K562 (cell line): ENCODE measurements around the gene ZBTB32. TPM values are rescaled to one million over a fixed set of nuclear protein-coding genes. Genes with fewer than 3 reads are reported as not detected.

Experiments
- ATAC-seq: fragments of 200-7000 bp; cut with Tn5 transposase; 3 replicates; pipeline ENCODE4 v1.9.1; 2020; ENCODE audit warnings: moderate library complexity
- BruUV-seq: library from RNA; stranded (reverse); fragments of 400-500 nt; replicated peaks from 2 replicates; lab custom pipeline; 2021; lab: Mats Ljungman, UMichigan
- CTCF ChIA-PET: fragments of 300-600 bp; formaldehyde crosslinking; extraction: SDS; loops from one replicate; lab custom pipeline; 2021; ENCODE audit warnings: low intra/inter-chr PET ratio; lab: Yijun Ruan, JAX
- POLR2A ChIA-PET: fragments of 300-600, 350-650 bp; sonication (Branson Sonifier 250); formaldehyde crosslinking; extraction: SDS; loops from one replicate; lab custom pipeline; 2021; ENCODE audit warnings: antibody characterized with exemption, inconsistent platforms; lab: Yijun Ruan, JAX
- DNase-seq, 4 experiments: peaks; one replicate each; pipeline versions ENCODE4 v3.0.0 to v3.0.0-alpha.2; 2011 to 2018; ENCODE audit warnings: low spot score in 3 of 4, mixed read lengths in 3 of 4; ENCODE audit errors: extremely low read depth in 1 of 4
- FAIRE-seq: peaks from 2 replicates; lab custom pipeline; 2011; peaks lifted over from hg19 to GRCh38; lab: Jason Lieb, UNC
- H2AFZ ChIP-seq: 2 replicates; pipeline ENCODE4 v1.6.0; 2011; ENCODE audit warnings: low read depth, low read length, control low read depth, inconsistent platforms
- H3K27ac ChIP-seq: fragments of 200-600 bp; 3 replicates; pipeline ENCODE4 v1.8.0; 2011; ENCODE audit warnings: low read depth, mild to moderate bottlenecking, control low read depth, inconsistent platforms, low read length, moderate library complexity, mixed read lengths; ENCODE audit errors: extremely low read depth
- H3K27me3 ChIP-seq, 2 experiments: fragments of 300-600 bp in 1 of 2; 2 replicates in 1 of 2; 3 replicates in 1 of 2; pipeline versions ENCODE4 v1.6.0 to v1.8.0; 2011; ENCODE audit warnings: inconsistent platforms in 2 of 2, low read length in 2 of 2, mild to moderate bottlenecking in 1 of 2, mixed read lengths in 1 of 2, moderate library complexity in 1 of 2; ENCODE audit not compliant: control insufficient read depth in 2 of 2, insufficient read depth in 2 of 2
- H3K36me3 ChIP-seq: fragments of 300-600 bp; 3 replicates; pipeline ENCODE4 v1.8.0; 2011; ENCODE audit warnings: mild to moderate bottlenecking, low read length, inconsistent platforms; ENCODE audit not compliant: control insufficient read depth, insufficient read depth
- H3K4me1 ChIP-seq, 2 experiments: fragments of 200-600 bp in 1 of 2; replicated peaks in 1 of 2; 2 replicates in 1 of 2; 3 replicates in 1 of 2; pipeline versions ENCODE4 v1.5.1 to v1.8.0; 2011; ENCODE audit warnings: inconsistent platforms in 2 of 2, low read length in 2 of 2, mild to moderate bottlenecking in 1 of 2, mixed read lengths in 1 of 2, moderate library complexity in 1 of 2; ENCODE audit not compliant: control insufficient read depth in 2 of 2, insufficient read depth in 2 of 2
- H3K4me2 ChIP-seq: 2 replicates; pipeline ENCODE4 v1.6.1; 2011; ENCODE audit warnings: low read length, control low read depth, inconsistent platforms, mixed read lengths; ENCODE audit not compliant: insufficient read depth
- H3K4me3 ChIP-seq: fragments of 200-600 bp; sonication (generic), shearing (Covaris generic); 2 replicates; pipeline ENCODE4 v1.5.1; 2016; ENCODE audit warnings: control low read depth, inconsistent platforms
- H3K79me2 ChIP-seq: fragments of 200-600 bp; 3 replicates; pipeline ENCODE4 v1.8.0; 2011; ENCODE audit warnings: low read length, inconsistent platforms; ENCODE audit not compliant: control insufficient read depth, insufficient read depth
- H3K9ac ChIP-seq, 2 experiments: 2 replicates each; pipeline versions ENCODE4 v1.6.0 to v1.6.1; 2011; ENCODE audit warnings: low read depth in 2 of 2, low read length in 2 of 2, control low read depth in 1 of 2, inconsistent platforms in 1 of 2, mild to moderate bottlenecking in 1 of 2, mixed read lengths in 1 of 2; ENCODE audit not compliant: insufficient read depth in 1 of 2
- H3K9me1 ChIP-seq: one replicate; pipeline ENCODE4 v1.6.0; 2011; ENCODE audit warnings: inconsistent platforms, mild to moderate bottlenecking, low read length, moderate library complexity; ENCODE audit not compliant: control insufficient read depth, insufficient read depth
- H3K9me3 ChIP-seq: replicated peaks from 2 replicates; pipeline ENCODE4 v1.5.1; 2011; ENCODE audit warnings: low read depth, low read length, inconsistent platforms; ENCODE audit not compliant: control insufficient read depth, insufficient read depth
- H4K20me1 ChIP-seq: replicated peaks from 2 replicates; pipeline ENCODE4 v1.6.1; 2011; ENCODE audit warnings: low read length, inconsistent platforms, mixed read lengths; ENCODE audit not compliant: control insufficient read depth, insufficient read depth
- BCL6 ChIP-seq: fragments of 250-450 bp; sonication (Bioruptor Pico); IDR thresholded peaks from 2 replicates; pipeline ENCODE4 v1.4.0; 2020
- BRD4 ChIP-seq: fragments of 200-600 bp; sonication (generic); IDR thresholded peaks from 2 replicates; pipeline ENCODE4 v1.6.1; 2017; ENCODE audit warnings: inconsistent platforms
- CHD2 ChIP-seq: IDR thresholded peaks from 2 replicates; pipeline ENCODE4 v1.6.1; 2011; ENCODE audit warnings: low read depth, low read length
- FOXA3 ChIP-seq, 2 experiments: fragments of 450-650 bp in 1 of 2; sonication (generic) in 1 of 2; formaldehyde crosslinking; IDR thresholded peaks in 1 of 2; conservative IDR thresholded peaks in 1 of 2; 2 replicates each; pipeline versions ENCODE4 v1.4.0 to v1.8.0; 2020 to 2022; ENCODE audit warnings: mild to moderate bottlenecking in 2 of 2, missing genetic modification reagents in 1 of 2
- HMGN3 ChIP-seq: IDR thresholded peaks from 2 replicates; pipeline ENCODE4 v1.6.1; 2011; ENCODE audit warnings: borderline replicate concordance, low read depth, mild to moderate bottlenecking, mixed read lengths, low read length; ENCODE audit not compliant: insufficient read length; ENCODE audit errors: extremely low read depth
- L3MBTL2 ChIP-seq: fragments of 450-650 bp; IDR thresholded peaks from 2 replicates; pipeline ENCODE4 v1.6.1; 2016; ENCODE audit warnings: mild to moderate bottlenecking, moderate library complexity
- POLR2A ChIP-seq: fragments of 450-650 bp; conservative IDR thresholded peaks from 2 replicates; pipeline ENCODE4 v1.6.1; 2016
- POLR2G ChIP-seq: fragments of 200-400 bp; formaldehyde crosslinking; IDR thresholded peaks from 2 replicates; pipeline ENCODE4 v1.6.1; 2017; ENCODE audit warnings: low read depth, mild to moderate bottlenecking, antibody characterized with exemption, low read length, moderate library complexity
- SUPT5H ChIP-seq: fragments of 450-650 bp; IDR thresholded peaks from 2 replicates; pipeline ENCODE4 v1.6.1; 2016
- ZBTB7A ChIP-seq: IDR thresholded peaks from 2 replicates; pipeline ENCODE4 v1.6.1; 2011; ENCODE audit warnings: low read depth, mild to moderate bottlenecking, low read length, moderate library complexity, borderline replicate concordance; ENCODE audit not compliant: control insufficient read depth
- WGBS: fragments of 100-300 bp; shearing (Covaris generic); methylation state at CpG from one replicate; pipeline ENCODE4 v1.1.6; 2016; ENCODE audit warnings: low coverage, mixed read lengths; ENCODE audit not compliant: insufficient coverage; ENCODE audit errors: missing lambda C conversion rate; 5-methylcytosine and 5-hydroxymethylcytosine counted together
- in situ Hi-C: fragments of 300-500 bp; cut with MboI; formaldehyde crosslinking; loops from 4 replicates; pipeline ENCODE4 v1.15.0; 2018; ENCODE audit warnings: inconsistent platforms, mixed read lengths
- intact Hi-C: fragments of 100-400 bp; cut with micrococcal nuclease; formaldehyde crosslinking; loops from 2 replicates; pipeline ENCODE4 v1.14.2; 2022
- polyA plus RNA-seq, 8 experiments: library from polyadenylated mRNA; depleted of rRNA in 4 of 8; stranded (reverse) in 5 of 8; unstranded in 3 of 8; fragments of >200 nt; fragmentation: Nextera tagmentation in 2 of 8; fragmentation: Illumina TruSeq in 1 of 8; extraction: Ambion mirVana in 2 of 8; extraction: Trizol in 1 of 8; gene quantifications; 2 replicates each; pipeline versions ENCODE4 v1.2.1 to v1.2.3, GENCODE V29; 2011 to 2014; ENCODE audit warnings: inconsistent platforms in 1 of 8, missing spikeins in 1 of 8
- total RNA-seq, 7 experiments: library from RNA; depleted of rRNA in 6 of 7; stranded (reverse); fragments of >200 nt in 6 of 7; fragmentation: Illumina TruSeq in 2 of 7; extraction: Trizol in 2 of 7; gene quantifications; 2 replicates each; pipeline versions ENCODE4 v1.2.1 to v1.2.3, GENCODE V29; 2011 to 2021; ENCODE audit warnings: low replicate concordance in 1 of 7

ZBTB32 gene
- total and polyA plus RNA-seq, 9 of the 15 experiments (the other 6 are each of a cell fraction or from before 2014, with no cell fraction given), result 0.20 TPM; not detected in 8

DNA sequence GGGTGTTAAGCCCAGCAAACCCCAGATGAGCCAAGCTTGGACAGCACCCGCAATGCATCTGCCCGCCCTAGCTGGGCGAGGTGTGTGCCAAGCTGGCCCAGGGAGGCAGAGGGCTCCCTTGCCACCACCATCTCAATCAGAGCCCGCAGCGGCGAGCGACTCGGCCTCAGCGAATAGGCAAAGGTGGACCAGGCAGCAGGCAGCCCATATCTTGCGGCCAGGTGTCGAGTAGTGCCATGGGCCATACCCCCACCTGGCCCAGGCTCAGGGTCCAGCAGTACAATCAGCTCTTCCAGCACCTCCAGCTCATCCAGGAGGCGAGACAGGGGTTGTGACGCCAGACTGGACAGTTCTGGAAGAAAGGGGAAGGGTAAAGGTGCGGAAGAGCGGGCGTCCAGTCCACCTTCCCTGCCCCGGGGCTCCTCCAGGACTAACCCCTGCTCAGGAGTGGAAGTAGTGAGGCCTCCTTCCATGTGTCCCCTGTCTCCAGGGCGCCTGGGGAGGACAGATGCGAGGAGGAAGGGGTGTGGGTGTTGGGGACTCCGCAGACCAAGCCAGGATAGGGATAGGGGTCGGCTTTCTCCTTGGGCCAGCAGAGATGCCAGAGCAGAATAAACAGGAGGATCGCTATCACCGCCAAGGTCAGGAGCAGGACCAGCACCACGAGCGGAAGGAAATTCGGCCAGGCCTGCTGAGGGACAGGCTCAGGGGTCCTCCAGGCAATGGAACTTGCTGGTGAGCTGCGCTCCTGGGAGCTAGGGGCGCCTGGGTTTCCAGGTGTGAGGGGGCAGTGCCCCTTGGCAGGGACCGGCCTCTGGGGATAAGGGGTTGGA is 35.1 kb downstream of the ZBTB32 start:
- intact Hi-C loops, result loop anchor here (10.0 kb wide), 1 partner anchor 95 kb away; the partner anchor contains the start of genes COX6B1 and ETV2
- Histone ChIP-seq H3K9me3 (no peaks in the 10 kb centered on the region), H3K36me3 (peaks cover 66% of the 10 kb centered on the region; the same call in 2 of the 3 replicates), H3K9me1 (no peaks in the 10 kb centered on the region), H3K9ac (peak overlapping the region; percentile 53 to 92), H2AFZ (no peak overlapping the region), H3K4me3 (peak overlapping the region; percentile 65), H3K4me1 (peaks cover 22 to 50% of the 10 kb centered on the region in 2 experiments; a peak in 4 of 5 replicates), H3K27me3 (no peaks in the 10 kb centered on the region), H3K4me2 (peak overlapping the region; percentile 82), H3K27ac (peak overlapping the region; percentile 66)
- CTCF ChIA-PET, result no interaction called here
- BruUV-seq, result no TSS peak
- TF ChIP-seq ZBTB7A (0 out of 2 replicates have a peak, but pooled peaks have one; percentile 1), POLR2A (peak; percentile 53), BRD4 (no peak), BCL6 (no peak), L3MBTL2 (no peak), FOXA3 (CRISPR knock-in tag; conservative IDR thresholded peaks at IDR 0.05 in 1 of 2, IDR thresholded peaks at IDR 0.05 in 1 of 2) (0 out of 4 replicates have a peak, but pooled peaks of 1 of the 2 experiments have one; percentile 42), CHD2 (0 out of 2 replicates have a peak, but pooled peaks have one; percentile 3), SUPT5H (0 out of 2 replicates have a peak, but pooled peaks have one; percentile 37), POLR2G (0 out of 2 replicates have a peak, but pooled peaks have one; percentile 15), HMGN3 (peak; percentile 40)
- TF ChIP-seq, all 486 proteins: peak for 7
- H4K20me1 ChIP-seq, result no peaks in the 10 kb centered on the region
- FAIRE-seq (no peak), DNase-seq (no peak), ATAC-seq (no peak)
- in situ Hi-C loops, result no loop called here
- POLR2A ChIA-PET, result interaction anchor here (0.9 to 2.7 kb wide), 6 partner anchors 8 to 35 kb away, joined by 3 to 19 read pairs (median 4); partner anchors contain the start of genes PROSER3 and ZBTB32
- 83% methylated on average over 27 of the region's 29 CpGs for WGBS
- H3K79me2 ChIP-seq, result no peaks in the 10 kb centered on the region; the same call in 2 of the 3 replicates
